Central memory CD4-positive, alpha-beta T cell (primary cell): ENCODE results near the gene PAX5.

ENCODE experiments used
- DNase-seq: peaks from one replicate; pipeline ENCODE4 v3.0.0; 2022

Gene PAX5

GRCh38 chr9:36928210-36928609, 105.9 kb downstream of the PAX5 start:
- no peak for DNase-seq

GRCh38 chr9:36924757-36925432, 109.2 kb downstream of the PAX5 start:
- no peak for DNase-seq

GRCh38 chr9:36924071-36924470, 110.0 kb downstream of the PAX5 start:
- DNase-seq, result no peak

- DNase-seq, result no peak
These were observed 110.9 kb downstream of the PAX5 start for GRCh38 chr9:36923025-36923625.

- no peak for DNase-seq
These were observed 111.5 kb downstream of the PAX5 start for GRCh38 chr9:36922548-36922947.

GRCh38 chr9:36914212-36914577, 119.9 kb downstream of the PAX5 start:
- DNase-seq, result no peak

- no peak for DNase-seq
These were observed 120.5 kb downstream of the PAX5 start for GRCh38 chr9:36913393-36914211.

GRCh38 chr9:36912620-36913019, 121.4 kb downstream of the PAX5 start:
- no peak for DNase-seq

GRCh38 chr9:36911601-36912412, 122.3 kb downstream of the PAX5 start:
- DNase-seq, result no peak

GRCh38 chr9:36911037-36911436, 123.0 kb downstream of the PAX5 start:
- no peak for DNase-seq

- no peak for DNase-seq
These were observed 127.6 kb downstream of the PAX5 start for GRCh38 chr9:36906492-36906891.

GRCh38 chr9:36905101-36906066, 128.7 kb downstream of the PAX5 start:
- no peak for DNase-seq

- no peak for DNase-seq
These were observed 130.3 kb downstream of the PAX5 start for GRCh38 chr9:36903541-36904435.

GRCh38 chr9:36902861-36903524, 131.1 kb downstream of the PAX5 start:
- DNase-seq, result no peak

GRCh38 chr9:36902080-36902716, 131.9 kb downstream of the PAX5 start:
- DNase-seq, result no peak

- DNase-seq, result no peak
These were observed 132.5 kb downstream of the PAX5 start for GRCh38 chr9:36901528-36901927.

- DNase-seq, result no peak
These were observed 133.2 kb downstream of the PAX5 start for GRCh38 chr9:36900856-36901220.

- DNase-seq, result no peak
These were observed 133.8 kb downstream of the PAX5 start for GRCh38 chr9:36900136-36900855.

- DNase-seq, result no peak
These were observed 134.7 kb downstream of the PAX5 start for GRCh38 chr9:36899406-36899805.
